Fibroblast of villous mesenchyme (primary cell): ENCODE measurements around the gene CAMK2A. TPM values are rescaled to one million over a fixed set of nuclear protein-coding genes. Genes with fewer than 3 reads are reported as not detected.

Source experiments
- DNase-seq: peaks from one replicate; pipeline ENCODE4 v3.0.0-alpha.2; 2010; ENCODE audit warnings: low read depth
- H3K4me3 ChIP-seq: 2 replicates; pipeline ENCODE4 v1.5.1; 2011; ENCODE audit warnings: low read depth, mild to moderate bottlenecking, low read length
- total RNA-seq: library from RNA; depleted of rRNA; stranded (reverse); fragments of >200 nt; gene quantifications from 2 replicates; pipeline ENCODE4 v1.2.3, GENCODE V29; 2012
- TF ChIP-seq, protein P1 (sequence below): IDR thresholded peaks from 2 replicates; pipeline ENCODE4 v1.5.1; 2012; ENCODE audit warnings: low read depth, mild to moderate bottlenecking, low read length; ENCODE audit not compliant: insufficient read depth

The CAMK2A gene
- total RNA-seq, 1 donor, result 1.3 TPM

DNA sequence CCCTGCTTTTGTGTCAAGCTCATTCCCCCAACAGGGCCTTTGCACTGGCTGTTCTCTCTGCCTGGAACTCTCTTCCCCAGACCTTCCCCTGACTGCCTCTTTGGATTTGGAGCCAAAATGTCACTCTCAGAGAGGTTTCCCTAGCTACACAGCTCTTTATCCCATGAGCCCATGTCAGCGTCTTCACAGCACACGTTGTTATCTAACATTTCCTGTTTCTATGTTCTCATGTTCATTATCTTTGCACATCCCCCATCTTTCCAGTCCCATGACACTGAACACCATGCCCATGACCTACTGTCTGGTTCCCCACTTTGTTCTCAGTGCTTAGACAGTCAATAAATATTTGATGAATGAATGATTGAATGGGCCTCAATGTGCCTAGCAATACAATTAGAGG is 39.5 kb upstream of the CAMK2A start:
- TF ChIP-seq, protein P1, sequence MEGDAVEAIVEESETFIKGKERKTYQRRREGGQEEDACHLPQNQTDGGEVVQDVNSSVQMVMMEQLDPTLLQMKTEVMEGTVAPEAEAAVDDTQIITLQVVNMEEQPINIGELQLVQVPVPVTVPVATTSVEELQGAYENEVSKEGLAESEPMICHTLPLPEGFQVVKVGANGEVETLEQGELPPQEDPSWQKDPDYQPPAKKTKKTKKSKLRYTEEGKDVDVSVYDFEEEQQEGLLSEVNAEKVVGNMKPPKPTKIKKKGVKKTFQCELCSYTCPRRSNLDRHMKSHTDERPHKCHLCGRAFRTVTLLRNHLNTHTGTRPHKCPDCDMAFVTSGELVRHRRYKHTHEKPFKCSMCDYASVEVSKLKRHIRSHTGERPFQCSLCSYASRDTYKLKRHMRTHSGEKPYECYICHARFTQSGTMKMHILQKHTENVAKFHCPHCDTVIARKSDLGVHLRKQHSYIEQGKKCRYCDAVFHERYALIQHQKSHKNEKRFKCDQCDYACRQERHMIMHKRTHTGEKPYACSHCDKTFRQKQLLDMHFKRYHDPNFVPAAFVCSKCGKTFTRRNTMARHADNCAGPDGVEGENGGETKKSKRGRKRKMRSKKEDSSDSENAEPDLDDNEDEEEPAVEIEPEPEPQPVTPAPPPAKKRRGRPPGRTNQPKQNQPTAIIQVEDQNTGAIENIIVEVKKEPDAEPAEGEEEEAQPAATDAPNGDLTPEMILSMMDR, result no peak
- DNase-seq, result peak; percentile 56
- no peak overlapping the region for H3K4me3 ChIP-seq

DNA sequence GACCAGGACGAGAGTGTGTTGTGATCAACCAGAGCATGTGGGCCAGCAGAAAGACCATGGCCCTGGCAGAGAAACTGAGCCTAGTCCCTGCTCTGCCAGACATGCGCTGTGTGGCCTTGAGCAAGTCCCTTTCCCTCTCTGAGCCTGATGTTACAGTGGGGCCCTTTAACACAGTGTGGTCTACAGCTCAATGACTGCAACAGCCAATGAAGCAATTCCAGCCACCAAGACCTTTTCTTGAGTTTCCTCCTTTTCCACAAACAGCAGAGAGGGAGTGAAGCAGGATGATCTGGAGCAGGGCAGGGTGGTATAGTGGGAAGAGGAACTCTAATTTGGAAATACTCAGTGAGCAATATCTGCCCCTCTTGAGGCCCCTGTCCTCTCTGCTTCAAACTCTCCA is 38.9 kb upstream of the CAMK2A start:
- H3K4me3 ChIP-seq, result no peak overlapping the region

DNA sequence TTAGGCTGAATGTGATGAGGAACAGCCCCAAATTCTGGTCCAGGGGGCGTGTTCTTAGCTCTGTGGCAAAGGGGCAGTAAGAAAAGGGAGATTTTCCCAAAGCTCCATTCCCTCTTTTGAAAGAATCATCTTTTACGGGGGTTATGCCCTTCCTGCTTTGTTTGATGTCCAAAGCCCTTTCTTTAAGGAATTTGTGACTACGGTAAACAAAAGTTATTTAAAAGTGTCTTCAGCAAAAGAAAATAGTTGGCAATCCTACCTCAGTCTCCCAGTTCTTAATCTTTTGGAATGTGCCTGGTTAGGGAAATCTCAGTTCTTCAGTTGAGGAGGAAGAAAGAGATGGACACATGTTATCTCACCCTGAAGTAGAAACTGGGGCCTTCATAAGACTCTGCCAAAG is 37.6 kb upstream of the CAMK2A start:
- H3K4me3 ChIP-seq, result no peak overlapping the region
- no peak for DNase-seq
- TF ChIP-seq, protein P1, result no peak

More for the DNA sequence above, 38.9 kb upstream of the CAMK2A start:
- TF ChIP-seq, protein P1, result no peak
- no peak for DNase-seq

DNA sequence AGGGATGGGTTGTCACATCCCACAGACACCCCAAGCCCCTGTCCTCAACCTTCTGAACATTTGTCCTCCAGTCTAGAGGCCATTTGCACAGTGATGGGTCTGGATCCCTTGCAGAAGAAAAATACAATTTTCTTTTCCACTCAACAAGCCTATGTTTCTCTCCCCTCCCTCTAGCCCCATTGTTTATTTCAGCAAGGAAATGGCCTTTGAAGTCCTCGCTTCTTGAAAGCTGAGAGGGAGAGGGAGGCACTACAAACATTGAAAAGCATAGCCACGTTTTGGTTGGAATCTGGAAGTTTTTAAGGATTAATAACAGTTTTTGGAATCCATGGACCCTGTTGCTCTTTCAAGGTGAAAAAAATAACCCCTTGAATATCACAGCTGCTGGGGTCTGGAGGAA is 37.1 kb upstream of the CAMK2A start:
- TF ChIP-seq, protein P1, result no peak
- DNase-seq, result no peak
- H3K4me3 ChIP-seq, result no peak overlapping the region

DNA sequence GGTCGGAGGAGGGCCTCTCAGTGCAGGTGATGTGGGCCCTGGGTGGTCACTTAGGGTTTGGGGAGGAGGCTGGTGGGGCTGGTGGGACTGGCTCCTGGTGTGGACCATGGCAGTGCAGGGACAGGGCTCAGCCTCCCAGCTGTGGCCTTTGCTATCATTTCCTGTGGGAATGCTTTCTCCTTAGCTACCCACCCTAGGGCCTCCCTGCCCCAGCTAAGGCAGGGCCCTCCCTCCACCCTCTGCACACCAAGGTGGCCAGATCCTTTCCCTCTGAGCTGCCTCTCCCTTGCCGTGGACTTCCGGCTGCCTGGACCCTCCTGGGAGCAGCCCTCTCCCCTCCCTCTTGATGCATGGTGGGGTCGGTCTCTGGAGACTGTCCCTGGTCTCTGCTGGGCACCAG is 35.9 kb upstream of the CAMK2A start:
- DNase-seq, result no peak
- TF ChIP-seq, protein P1, result no peak
- no peak overlapping the region for H3K4me3 ChIP-seq

DNA sequence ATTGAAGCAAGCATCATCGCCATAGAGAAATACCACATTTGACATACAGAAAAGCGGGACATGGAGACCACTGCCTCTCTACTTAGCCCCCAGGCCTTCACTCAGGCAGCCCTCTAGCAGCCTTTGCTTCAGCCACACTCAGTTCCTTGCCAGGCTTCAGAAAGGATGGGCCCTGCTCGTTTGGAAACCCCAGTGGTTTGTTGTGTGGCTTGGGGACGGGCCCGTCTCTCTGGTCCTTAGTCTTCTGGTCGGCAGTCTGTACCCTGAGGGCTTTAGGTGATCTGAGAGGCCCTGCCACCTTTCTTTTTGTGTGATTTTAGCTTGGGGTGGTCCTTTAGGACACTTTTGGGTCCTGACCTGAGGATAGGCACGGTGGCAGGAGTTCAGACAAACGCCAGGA is 34.2 kb upstream of the CAMK2A start:
- DNase-seq, result no peak
- TF ChIP-seq, protein P1, result no peak
- H3K4me3 ChIP-seq, result no peak overlapping the region

DNA sequence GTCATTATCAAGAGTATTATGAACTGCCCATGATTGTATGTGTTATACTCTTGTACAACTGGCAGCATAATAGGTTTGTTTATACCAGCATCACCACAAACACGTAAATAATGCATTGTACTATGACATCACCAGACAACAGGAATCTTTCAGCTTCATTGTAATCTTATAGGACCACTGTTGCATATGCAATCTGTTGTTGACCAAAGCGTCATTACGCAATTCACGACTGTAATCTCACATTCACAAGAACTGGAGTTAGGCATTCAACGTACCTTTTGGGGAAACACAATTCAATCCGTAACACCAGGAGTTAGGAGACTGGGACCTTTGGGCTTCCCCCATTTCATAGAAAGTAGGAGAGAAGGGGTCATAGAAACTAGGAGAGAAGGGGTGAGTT is 33.5 kb upstream of the CAMK2A start:
- TF ChIP-seq, protein P1, result no peak
- H3K4me3 ChIP-seq, result no peak overlapping the region
- DNase-seq, result peak; percentile 95
